ENCODE data around the gene KRT31. TPM values are rescaled to one million over a fixed set of nuclear protein-coding genes. Genes with fewer than 3 reads are reported as not detected.
"Not testable (repeated sequence)": the region's sequence is repeated elsewhere in the genome, so short reads cannot be mapped to it uniquely, and the experiment has no call there.

KRT31 gene
- total and polyA plus RNA-seq, 3 experiments from 2014 or later, result not detected

DNA sequence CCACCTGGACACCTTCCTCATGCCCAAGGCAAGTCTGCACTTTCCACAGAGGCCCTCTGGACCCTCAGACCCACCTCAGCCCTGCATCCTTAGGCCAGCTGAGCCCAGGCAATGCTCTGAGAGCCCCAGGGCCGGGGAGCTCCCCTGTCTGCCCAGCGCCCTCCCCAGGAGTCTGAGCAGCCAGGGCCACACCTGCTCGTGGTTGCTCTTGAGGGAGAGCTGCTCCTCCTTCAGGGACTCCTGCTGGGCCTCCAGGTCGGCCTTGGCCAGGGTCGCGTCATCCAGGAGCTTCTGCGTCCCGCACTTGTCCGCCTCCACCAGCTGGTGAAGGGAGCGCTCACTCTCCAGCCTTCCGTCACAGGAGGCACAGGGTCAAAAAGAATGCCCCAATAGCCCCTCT lies 25.2 kb upstream of the KRT31 start:
- CTCF ChIA-PET; H3K4me3 Mint-ChIP-seq; H3K4me3 ChIP-seq (ENCODE audit: low read length); H3K36me3 ChIP-seq (ENCODE audit: insufficient read depth, low read length); H3K27ac ChIP-seq (ENCODE audit: low read depth, low read length); H3K27ac Mint-ChIP-seq; H3K4me1 ChIP-seq (ENCODE audit: insufficient read depth, low read length); POLR2A ChIA-PET; H3K27me3 Mint-ChIP-seq; H3K9me3 Mint-ChIP-seq; H3K9me3 ChIP-seq (ENCODE audit: low read length); H3K27me3 ChIP-seq (ENCODE audit: insufficient read depth, low read length, poor library complexity, severe bottlenecking); DNase-seq; H3K36me3 Mint-ChIP-seq: not testable (repeated sequence)
- H3K4me1 Mint-ChIP-seq, result peaks cover 7 to 16% (median 14%) of the 10 kb centered on the region in 3 donors

DNA sequence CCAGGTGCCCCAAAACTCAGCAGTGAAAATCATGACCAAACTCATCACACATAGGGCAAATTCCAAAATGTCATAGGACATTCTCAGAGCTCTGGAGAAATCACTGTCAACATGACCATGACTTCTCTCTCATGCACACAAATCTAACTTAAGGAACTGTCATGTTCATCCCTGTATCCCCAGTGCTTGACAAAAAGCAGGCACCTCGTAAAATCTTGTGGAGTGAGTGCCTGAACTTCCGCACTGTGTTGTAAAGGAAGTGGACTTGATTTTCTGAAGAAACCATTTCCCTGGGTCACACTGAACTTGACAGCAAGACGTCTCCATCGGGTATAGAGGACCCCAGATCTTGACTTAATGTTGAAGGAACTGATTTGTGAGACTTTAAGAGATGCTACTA lies 24.2 kb upstream of the KRT31 start:
- H3K4me3 Mint-ChIP-seq, result no peak overlapping the region
- H3K36me3 ChIP-seq (ENCODE audit: insufficient read depth, low read length), result no peaks in the 10 kb centered on the region
- H3K27me3 ChIP-seq (ENCODE audit: insufficient read depth, low read length, poor library complexity, severe bottlenecking), result no peaks in the 10 kb centered on the region
- H3K9me3 Mint-ChIP-seq, result no peaks in the 10 kb centered on the region
- H3K27ac Mint-ChIP-seq, result no peak overlapping the region
- H3K27ac ChIP-seq (ENCODE audit: low read depth, low read length), result no peak overlapping the region
- ChIA-PET POLR2A (no interaction called here), CTCF (no interaction called here)
- peaks cover 0 to 2% of the 10 kb centered on the region in 2 donors for H3K27me3 Mint-ChIP-seq
- peaks cover 7 to 20% (median 18%) of the 10 kb centered on the region in 3 donors for H3K4me1 Mint-ChIP-seq
- no peaks in the 10 kb centered on the region for H3K9me3 ChIP-seq (ENCODE audit: low read length)
- no peak for DNase-seq
- H3K36me3 Mint-ChIP-seq, result no peaks in the 10 kb centered on the region
- peaks cover 6% of the 10 kb centered on the region for H3K4me1 ChIP-seq (ENCODE audit: insufficient read depth, low read length)
- H3K4me3 ChIP-seq (ENCODE audit: low read length), result no peak overlapping the region

DNA sequence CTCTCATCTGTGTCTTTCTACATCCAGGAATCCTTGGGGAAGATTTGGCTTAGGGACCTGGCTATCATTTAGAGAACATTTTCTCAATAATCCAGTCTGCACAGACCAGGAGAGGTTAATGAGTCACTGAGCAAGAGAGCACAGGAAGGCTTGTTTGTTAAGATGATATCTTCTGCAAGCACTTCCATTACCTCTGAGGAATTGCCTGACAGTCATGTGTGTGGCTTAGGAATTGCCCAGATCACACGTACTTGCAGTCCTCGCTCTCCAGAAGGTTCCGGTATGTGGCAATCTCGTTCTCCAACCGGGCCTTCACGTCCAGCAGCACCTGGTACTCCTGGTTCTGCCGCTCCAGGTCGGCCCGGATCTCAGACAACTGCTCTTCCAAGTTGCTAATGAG lies 23.7 kb upstream of the KRT31 start:
- Mint-ChIP-seq H3K36me3 (no peaks in the 10 kb centered on the region), H3K9me3 (no peaks in the 10 kb centered on the region), H3K4me1 (peaks cover 7 to 20% (median 18%) of the 10 kb centered on the region in 3 donors), H3K27me3 (peaks cover 0 to 2% of the 10 kb centered on the region in 2 donors), H3K27ac (no peak overlapping the region), H3K4me3 (no peak overlapping the region)
- Histone ChIP-seq H3K27me3 (ENCODE audit: insufficient read depth, low read length, poor library complexity, severe bottlenecking) (no peaks in the 10 kb centered on the region), H3K36me3 (ENCODE audit: insufficient read depth, low read length) (no peaks in the 10 kb centered on the region), H3K27ac (ENCODE audit: low read depth, low read length) (no peak overlapping the region), H3K4me3 (ENCODE audit: low read length) (no peak overlapping the region), H3K4me1 (ENCODE audit: insufficient read depth, low read length) (peaks cover 6% of the 10 kb centered on the region), H3K9me3 (ENCODE audit: low read length) (no peaks in the 10 kb centered on the region)
- DNase-seq, result no peak
- POLR2A ChIA-PET, result no interaction called here
- CTCF ChIA-PET, result no interaction called here

DNA sequence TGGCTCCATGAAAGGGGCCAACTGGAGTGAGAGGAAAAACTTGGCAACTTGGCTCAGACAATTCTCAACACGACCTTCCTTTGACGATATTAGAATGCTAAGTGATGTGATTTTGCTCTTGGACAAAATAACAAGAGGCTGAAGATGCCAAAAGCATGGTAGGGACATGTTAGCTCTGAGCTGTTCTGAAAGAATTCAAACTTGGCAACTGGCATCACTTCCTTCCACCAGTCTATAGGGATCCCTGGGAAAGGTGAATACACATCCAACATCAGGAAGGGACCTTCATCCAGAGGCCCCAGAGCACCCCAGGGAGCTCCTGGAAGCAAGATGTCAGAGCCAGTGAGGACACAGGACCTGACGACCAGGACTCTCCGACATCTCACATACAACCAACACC lies 22.7 kb upstream of the KRT31 start:
- ChIA-PET POLR2A (no interaction called here), CTCF (no interaction called here)
- no peak overlapping the region for H3K4me3 ChIP-seq (ENCODE audit: low read length)
- Mint-ChIP-seq H3K4me1 (peaks cover 7 to 20% (median 18%) of the 10 kb centered on the region in 3 donors), H3K9me3 (no peaks in the 10 kb centered on the region), H3K27me3 (peaks cover 0 to 2% of the 10 kb centered on the region in 2 donors), H3K4me3 (no peak overlapping the region), H3K36me3 (no peaks in the 10 kb centered on the region), H3K27ac (peak overlapping the region in 1 of 8 donors; percentile 48)
- no peaks in the 10 kb centered on the region for H3K36me3 ChIP-seq (ENCODE audit: insufficient read depth, low read length)
- no peak for DNase-seq
- H3K27ac ChIP-seq (ENCODE audit: low read depth, low read length), result no peak overlapping the region
- peaks cover 6% of the 10 kb centered on the region for H3K4me1 ChIP-seq (ENCODE audit: insufficient read depth, low read length)
- no peaks in the 10 kb centered on the region for H3K9me3 ChIP-seq (ENCODE audit: low read length)
- H3K27me3 ChIP-seq (ENCODE audit: insufficient read depth, low read length, poor library complexity, severe bottlenecking), result no peaks in the 10 kb centered on the region

DNA sequence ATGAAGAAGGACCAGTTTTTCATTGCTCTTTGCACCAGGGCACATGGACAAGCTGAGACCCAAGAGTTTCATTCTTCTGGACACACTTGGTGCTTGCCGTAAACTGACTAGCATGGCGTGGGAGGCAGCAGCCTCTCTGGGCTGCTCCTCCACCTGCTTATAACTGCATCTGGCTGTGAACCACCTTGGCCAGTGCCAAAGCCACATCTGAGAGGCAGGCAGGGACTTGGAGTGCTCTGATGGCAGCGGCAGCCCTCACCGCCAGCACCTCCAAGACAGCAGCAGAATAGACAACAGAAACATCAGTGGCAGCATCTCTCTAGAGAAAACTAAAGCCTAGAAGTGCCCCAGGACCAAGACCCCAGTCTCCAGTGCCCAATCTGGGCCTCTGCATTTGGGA lies 22.3 kb upstream of the KRT31 start:
- no peaks in the 10 kb centered on the region for H3K9me3 ChIP-seq (ENCODE audit: low read length)
- no peaks in the 10 kb centered on the region for H3K36me3 ChIP-seq (ENCODE audit: insufficient read depth, low read length)
- Mint-ChIP-seq H3K27me3 (peaks cover 0 to 2% of the 10 kb centered on the region in 2 donors), H3K27ac (peak overlapping the region in 1 of 8 donors; percentile 52), H3K9me3 (no peaks in the 10 kb centered on the region), H3K36me3 (no peaks in the 10 kb centered on the region), H3K4me1 (peaks cover 7 to 20% (median 18%) of the 10 kb centered on the region in 3 donors), H3K4me3 (peak overlapping the region in 2 of 7 donors; percentile 28 to 33)
- DNase-seq, result peak in 1 of 5 donors; percentile 46
- ChIA-PET POLR2A (no interaction called here), CTCF (no interaction called here)
- peaks cover 6% of the 10 kb centered on the region for H3K4me1 ChIP-seq (ENCODE audit: insufficient read depth, low read length)
- no peak overlapping the region for H3K4me3 ChIP-seq (ENCODE audit: low read length)
- H3K27me3 ChIP-seq (ENCODE audit: insufficient read depth, low read length, poor library complexity, severe bottlenecking), result no peaks in the 10 kb centered on the region
- no peak overlapping the region for H3K27ac ChIP-seq (ENCODE audit: low read depth, low read length)

DNA sequence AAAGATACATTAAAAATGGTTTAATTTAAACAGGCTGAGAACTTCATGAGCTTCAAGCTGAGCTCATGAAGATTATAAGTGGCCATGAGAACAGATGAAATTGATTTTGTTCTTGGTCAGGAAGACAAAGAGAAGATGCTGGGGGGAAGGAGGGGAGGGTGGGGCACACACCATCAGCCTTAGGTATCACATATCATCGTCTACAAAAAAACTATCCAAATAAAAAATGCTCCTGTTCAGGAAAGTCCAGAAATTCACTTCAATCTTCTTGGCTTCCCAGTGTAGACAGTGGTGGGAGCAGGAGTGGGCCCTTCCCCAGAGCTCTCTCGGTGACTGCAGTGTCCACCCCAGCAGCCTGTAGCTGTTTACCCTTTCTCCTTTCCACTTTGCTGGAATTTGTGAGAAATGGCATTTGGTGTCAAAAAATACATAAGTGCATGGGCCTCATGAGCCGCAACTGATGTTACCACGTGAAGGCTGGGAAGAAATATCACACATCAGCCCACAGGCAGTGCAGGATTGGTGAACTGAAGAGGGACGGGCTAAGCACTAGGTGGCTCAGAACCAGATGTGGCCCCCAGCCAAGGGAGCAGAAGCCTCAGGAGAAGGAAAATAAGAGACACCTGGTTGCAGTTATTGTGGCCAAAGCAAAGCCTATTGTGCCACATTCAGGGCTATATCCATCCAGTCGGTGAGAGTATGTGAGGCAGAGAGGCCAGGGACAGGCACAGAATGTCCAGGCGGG lies 20.9 kb upstream of the KRT31 start:
- Mint-ChIP-seq H3K9me3 (no peaks in the 10 kb centered on the region), H3K27me3 (peaks cover 0 to 2% of the 10 kb centered on the region in 2 donors), H3K4me1 (peaks cover 7 to 20% (median 18%) of the 10 kb centered on the region in 3 donors), H3K4me3 (no peak overlapping the region), H3K36me3 (no peaks in the 10 kb centered on the region), H3K27ac (no peak overlapping the region)
- DNase-seq, result no peak
- Histone ChIP-seq H3K4me3 (ENCODE audit: low read length) (no peak overlapping the region), H3K27ac (ENCODE audit: low read depth, low read length) (no peak overlapping the region), H3K27me3 (ENCODE audit: insufficient read depth, low read length, poor library complexity, severe bottlenecking) (no peaks in the 10 kb centered on the region), H3K9me3 (ENCODE audit: low read length) (no peaks in the 10 kb centered on the region), H3K36me3 (ENCODE audit: insufficient read depth, low read length) (no peaks in the 10 kb centered on the region), H3K4me1 (ENCODE audit: insufficient read depth, low read length) (peaks cover 6% of the 10 kb centered on the region)
- CTCF ChIA-PET, result interaction anchor here (2.2 kb wide), 1 partner anchor 10 kb away, joined by 5 read pairs; no protein-coding TSS in a partner anchor
- POLR2A ChIA-PET, result no interaction called here

DNA sequence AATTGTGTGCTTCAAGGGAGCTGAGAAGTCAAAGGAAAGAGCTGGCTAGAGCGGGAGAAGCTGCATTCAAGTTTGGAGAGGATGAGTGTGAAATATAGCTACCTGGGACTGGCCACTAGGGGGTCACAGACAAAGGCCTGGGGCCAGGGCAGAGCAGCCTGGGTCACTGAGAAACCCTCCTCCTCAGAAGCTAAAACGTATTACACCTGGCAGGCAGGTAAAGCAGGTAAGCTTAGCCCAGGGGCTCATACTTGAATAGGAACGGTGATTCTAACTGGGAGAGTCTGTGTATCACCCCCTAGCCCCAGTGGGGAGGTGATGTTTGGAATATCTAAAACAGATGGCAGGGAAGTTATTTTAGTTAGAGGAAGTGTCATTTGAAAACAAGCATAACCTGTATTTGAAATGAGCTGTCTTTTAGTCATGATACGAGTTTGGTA lies 20.2 kb upstream of the KRT31 start:
- Mint-ChIP-seq H3K4me3 (no peak overlapping the region), H3K4me1 (peaks cover 7 to 20% (median 18%) of the 10 kb centered on the region in 3 donors), H3K9me3 (no peaks in the 10 kb centered on the region), H3K27me3 (no peaks in the 10 kb centered on the region), H3K36me3 (no peaks in the 10 kb centered on the region), H3K27ac (peak overlapping the region in 2 of 8 donors; percentile 11 to 28)
- Histone ChIP-seq H3K27me3 (ENCODE audit: insufficient read depth, low read length, poor library complexity, severe bottlenecking) (no peaks in the 10 kb centered on the region), H3K36me3 (ENCODE audit: insufficient read depth, low read length) (no peaks in the 10 kb centered on the region), H3K4me1 (ENCODE audit: insufficient read depth, low read length) (peaks cover 6% of the 10 kb centered on the region), H3K9me3 (ENCODE audit: low read length) (no peaks in the 10 kb centered on the region), H3K4me3 (ENCODE audit: low read length) (no peak overlapping the region), H3K27ac (ENCODE audit: low read depth, low read length) (no peak overlapping the region)
- CTCF ChIA-PET, result interaction anchor here (2.2 kb wide), 1 partner anchor 10 kb away, joined by 5 read pairs; no protein-coding TSS in a partner anchor
- DNase-seq, result no peak
- POLR2A ChIA-PET, result no interaction called here

DNA sequence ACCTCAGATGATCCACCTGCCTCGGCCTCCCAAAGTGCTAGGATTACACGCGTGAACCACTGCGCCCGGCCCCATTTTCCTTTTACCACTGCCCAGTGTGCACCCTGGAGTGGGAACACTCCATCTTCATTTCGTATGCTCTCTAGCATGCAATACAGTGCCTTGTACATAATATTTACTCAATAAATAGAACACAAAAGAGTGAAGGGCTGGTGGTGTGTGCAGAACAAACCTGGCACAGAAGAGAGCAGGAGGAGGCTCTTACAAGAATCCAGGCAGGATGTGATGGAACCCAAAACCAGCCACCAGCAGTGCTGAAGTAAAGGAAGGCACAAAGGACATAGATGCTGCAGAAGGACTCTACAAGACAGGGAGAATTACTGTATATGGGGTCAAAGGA lies 19.7 kb upstream of the KRT31 start:
- H3K27me3 ChIP-seq (ENCODE audit: insufficient read depth, low read length, poor library complexity, severe bottlenecking), result no peaks in the 10 kb centered on the region
- no peaks in the 10 kb centered on the region for H3K9me3 Mint-ChIP-seq
- no peaks in the 10 kb centered on the region for H3K36me3 ChIP-seq (ENCODE audit: insufficient read depth, low read length)
- no peaks in the 10 kb centered on the region for H3K27me3 Mint-ChIP-seq
- ChIA-PET CTCF (interaction anchor here (2.2 kb wide), 1 partner anchor 9 kb away, joined by 5 read pairs; no protein-coding TSS in a partner anchor), POLR2A (no interaction called here)
- no peak overlapping the region for H3K27ac ChIP-seq (ENCODE audit: low read depth, low read length)
- no peak overlapping the region for H3K4me3 ChIP-seq (ENCODE audit: low read length)
- H3K9me3 ChIP-seq (ENCODE audit: low read length), result no peaks in the 10 kb centered on the region
- no peak overlapping the region for H3K4me3 Mint-ChIP-seq
- H3K4me1 Mint-ChIP-seq, result peaks cover 7 to 20% (median 18%) of the 10 kb centered on the region in 3 donors
- peak overlapping the region in 1 of 8 donors; percentile 28 for H3K27ac Mint-ChIP-seq
- H3K36me3 Mint-ChIP-seq, result no peaks in the 10 kb centered on the region
- peaks cover 6% of the 10 kb centered on the region for H3K4me1 ChIP-seq (ENCODE audit: insufficient read depth, low read length)
- DNase-seq, result no peak
